Mucosa of descending colon (tissue), 3 donors: ENCODE results near the gene MAP1S. TPM values are rescaled to one million over a fixed set of nuclear protein-coding genes. Genes with fewer than 3 reads are reported as not detected.

Source experiments
- ATAC-seq: fragments of 200-7000 bp; cut with Tn5 transposase; one replicate; pipeline ENCODE4 v1.9.1; 2020; ENCODE audit warnings: mild to moderate bottlenecking, moderate library complexity
- DNase-seq, 3 donors: peaks; one replicate each; pipeline ENCODE4 v3.0.0-alpha.2; 2020
- H3K36me3 ChIP-seq: fragments of 200-600 bp; one replicate; pipeline ENCODE4 v1.8.0; 2021; ENCODE audit warnings: low read depth, mild to moderate bottlenecking
- H3K4me1 ChIP-seq: fragments of 200-600 bp; one replicate; pipeline ENCODE4 v1.8.0; 2021; ENCODE audit warnings: low read depth, mild to moderate bottlenecking
- H3K4me3 ChIP-seq: fragments of 200-600 bp; one replicate; pipeline ENCODE4 v1.8.0; 2021; ENCODE audit warnings: mild to moderate bottlenecking
- H3K9me3 ChIP-seq: fragments of 200-600 bp; one replicate; pipeline ENCODE4 v1.8.0; 2021; ENCODE audit warnings: mild to moderate bottlenecking
- intact Hi-C, 2 donors: fragments of 100-400 bp; cut with DNase I in 1 of 2; cut with micrococcal nuclease in 1 of 2; formaldehyde crosslinking; loops; one replicate each; pipeline versions ENCODE4 v1.11.0 to v1.11.1; 2022; cut with DNase I, micrococcal nuclease
- total RNA-seq, 3 donors: library from RNA; stranded (reverse); fragmentation: NEBNext Ultra II Directional in 2 of 3; extraction: Animal tissue kit (Norgen Biotek cat#: 25700) in 2 of 3; gene quantifications; one replicate each; pipeline versions ENCODE4 v1.2.1 to v1.2.4, GENCODE V29; 2021 to 2023
- TF ChIP-seq, protein P1 (sequence below): fragments of 200-600 bp; IDR thresholded peaks from one replicate; pipeline ENCODE4 v1.8.0; 2022; ENCODE audit warnings: antibody characterized with exemption, mild to moderate bottlenecking
- donor health status: DM: no; HTN: no; CAD: no; lungs with moderate emphysema.
- donor health status: DM: no; HTN: no; CAD: no.
- donor health status: DM: no; HTN: yes; CAD: no.

MAP1S gene
- total RNA-seq, 3 donors from 2014 or later = 42.2 to 57.2 (median 44.7) TPM

- DNase-seq = no peak
- H3K36me3 ChIP-seq = no peaks in the 10 kb centered on the region
- H3K4me1 ChIP-seq = peaks cover 4% of the 10 kb centered on the region
- TF ChIP-seq, protein P1, sequence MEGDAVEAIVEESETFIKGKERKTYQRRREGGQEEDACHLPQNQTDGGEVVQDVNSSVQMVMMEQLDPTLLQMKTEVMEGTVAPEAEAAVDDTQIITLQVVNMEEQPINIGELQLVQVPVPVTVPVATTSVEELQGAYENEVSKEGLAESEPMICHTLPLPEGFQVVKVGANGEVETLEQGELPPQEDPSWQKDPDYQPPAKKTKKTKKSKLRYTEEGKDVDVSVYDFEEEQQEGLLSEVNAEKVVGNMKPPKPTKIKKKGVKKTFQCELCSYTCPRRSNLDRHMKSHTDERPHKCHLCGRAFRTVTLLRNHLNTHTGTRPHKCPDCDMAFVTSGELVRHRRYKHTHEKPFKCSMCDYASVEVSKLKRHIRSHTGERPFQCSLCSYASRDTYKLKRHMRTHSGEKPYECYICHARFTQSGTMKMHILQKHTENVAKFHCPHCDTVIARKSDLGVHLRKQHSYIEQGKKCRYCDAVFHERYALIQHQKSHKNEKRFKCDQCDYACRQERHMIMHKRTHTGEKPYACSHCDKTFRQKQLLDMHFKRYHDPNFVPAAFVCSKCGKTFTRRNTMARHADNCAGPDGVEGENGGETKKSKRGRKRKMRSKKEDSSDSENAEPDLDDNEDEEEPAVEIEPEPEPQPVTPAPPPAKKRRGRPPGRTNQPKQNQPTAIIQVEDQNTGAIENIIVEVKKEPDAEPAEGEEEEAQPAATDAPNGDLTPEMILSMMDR = no peak
- H3K9me3 ChIP-seq = no peaks in the 10 kb centered on the region
- H3K4me3 ChIP-seq = no peak overlapping the region
- no peak for ATAC-seq
- intact Hi-C loops = no loop called here
These were observed 37.0 kb upstream of the MAP1S start for GRCh38 chr19:17682273-17682672.

DNA sequence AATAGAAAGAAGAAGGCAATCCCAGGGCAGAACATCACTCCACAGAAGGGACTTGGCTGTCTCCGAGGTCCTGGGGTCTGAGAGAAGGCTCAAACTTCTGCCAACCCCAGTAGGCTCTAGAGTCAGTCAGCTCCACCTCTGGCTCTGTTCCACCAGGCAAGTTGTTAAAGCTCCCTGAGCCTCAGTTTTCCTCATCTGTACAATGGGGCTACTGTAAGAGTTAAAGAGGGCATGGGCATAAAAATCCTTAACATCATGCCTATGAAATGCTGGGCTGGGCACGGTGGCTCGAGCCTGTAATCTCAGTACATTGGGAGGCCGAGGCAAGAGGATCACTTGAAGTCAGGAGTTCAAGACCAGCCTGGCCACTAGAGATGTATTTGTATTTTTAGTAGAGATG is 36.2 kb upstream of the MAP1S start:
- TF ChIP-seq, protein P1 = no peak
- intact Hi-C loops = no loop called here
- no peak for ATAC-seq
- H3K4me1 ChIP-seq = peaks cover 4% of the 10 kb centered on the region
- no peak for DNase-seq
- H3K36me3 ChIP-seq = no peaks in the 10 kb centered on the region
- no peak overlapping the region for H3K4me3 ChIP-seq
- no peaks in the 10 kb centered on the region for H3K9me3 ChIP-seq

- H3K4me3 ChIP-seq = no peak overlapping the region
- intact Hi-C loops = no loop called here
- H3K36me3 ChIP-seq = no peaks in the 10 kb centered on the region
- TF ChIP-seq, protein P1 = no peak
- DNase-seq (no peak), ATAC-seq (no peak)
- H3K4me1 ChIP-seq = peaks cover 4% of the 10 kb centered on the region
- H3K9me3 ChIP-seq = no peaks in the 10 kb centered on the region
These were observed 35.0 kb upstream of the MAP1S start for GRCh38 chr19:17684256-17684655.

DNA sequence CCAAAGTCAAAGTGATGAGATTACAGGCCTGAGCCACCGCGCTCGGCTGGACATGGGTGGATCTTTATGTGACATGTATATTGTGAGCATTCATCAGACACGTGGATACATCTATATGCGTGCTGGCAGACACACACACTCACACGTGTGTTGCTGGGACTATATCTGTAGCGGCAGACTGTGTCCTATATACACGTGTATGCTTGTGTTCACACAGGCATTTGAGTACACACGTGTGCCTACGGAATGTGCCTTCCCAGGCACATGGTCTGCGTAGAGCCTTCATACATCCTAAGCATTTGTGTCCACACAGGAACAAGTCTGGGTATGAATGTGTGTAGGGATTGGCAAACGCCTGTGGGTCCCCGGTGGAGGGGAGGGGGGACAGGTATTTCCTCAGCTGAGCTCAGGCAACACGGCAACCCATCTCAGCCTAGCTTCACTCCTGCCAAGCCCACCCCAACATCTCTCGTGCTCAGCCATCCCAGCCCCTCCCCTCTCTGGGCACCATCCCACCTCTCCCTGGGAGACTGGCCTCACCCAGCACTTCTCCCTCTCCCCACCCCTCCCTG is 33.7 kb upstream of the MAP1S start:
- peaks cover 4% of the 10 kb centered on the region for H3K4me1 ChIP-seq
- ATAC-seq = no peak
- DNase-seq = no peak

GRCh38 chr19:17686023-17686521 is 33.2 kb upstream of the MAP1S start:
- ATAC-seq = no peak
- TF ChIP-seq, protein P1 = no peak
- Histone ChIP-seq H3K36me3 (no peaks in the 10 kb centered on the region), H3K9me3 (no peaks in the 10 kb centered on the region), H3K4me1 (peaks cover 4% of the 10 kb centered on the region), H3K4me3 (no peak overlapping the region)
- no peak for DNase-seq
- intact Hi-C loops = no loop called here

More for the DNA sequence above, 33.7 kb upstream of the MAP1S start:
- Histone ChIP-seq H3K4me3 (no peak overlapping the region), H3K9me3 (no peaks in the 10 kb centered on the region), H3K36me3 (no peaks in the 10 kb centered on the region)
- intact Hi-C loops = no loop called here
- TF ChIP-seq, protein P1 = no peak
